Heart left ventricle (tissue), 16 donors: Measurements from ENCODE around the gene NDEL1. TPM values are rescaled to one million over a fixed set of nuclear protein-coding genes. Genes with fewer than 3 reads are reported as not detected.

Experiments used
- ATAC-seq, 4 donors: fragments of 200-7000 bp; cut with Tn5 transposase; one replicate each; pipeline ENCODE4 v1.9.1; 2020 to 2022; ENCODE audit warnings: moderate library complexity in 4 of 4, mild to moderate bottlenecking in 3 of 4, moderate number of reproducible peaks in 1 of 4
- DNase-seq, 5 donors: peaks; one replicate each; pipeline ENCODE4 v3.0.0-alpha.2; 2020
- H3K27ac ChIP-seq, 12 donors: fragments of 200-600 bp; sonication (generic) in 4 of 12; one replicate each; pipeline versions ENCODE4 v1.5.0 to v1.8.0; 2016 to 2022; ENCODE audit warnings: mild to moderate bottlenecking in 2 of 12
- H3K27me3 ChIP-seq, 9 donors: fragments of 200-600 bp; sonication (generic) in 2 of 9; one replicate each; pipeline versions ENCODE4 v1.5.1 to v1.8.0; 2016 to 2022; ENCODE audit warnings: mild to moderate bottlenecking in 3 of 9
- H3K36me3 ChIP-seq, 9 donors: fragments of 200-600 bp; sonication (generic) in 2 of 9; one replicate each; pipeline versions ENCODE4 v1.5.0 to v1.8.0; 2018 to 2022; ENCODE audit warnings: mild to moderate bottlenecking in 2 of 9
- H3K4me1 ChIP-seq, 12 donors: fragments of 200-600 bp; sonication (generic) in 4 of 12; one replicate each; pipeline versions ENCODE4 v1.5.0 to v1.8.0; 2016 to 2022; ENCODE audit warnings: mild to moderate bottlenecking in 3 of 12
- H3K4me3 ChIP-seq, 12 donors: fragments of 200-600 bp; sonication (generic) in 4 of 12; one replicate each; pipeline versions ENCODE4 v1.5.0 to v1.8.0; 2017 to 2022; ENCODE audit warnings: mild to moderate bottlenecking in 9 of 12, moderate library complexity in 4 of 12
- H3K9me3 ChIP-seq, 12 donors: fragments of 200-600 bp; sonication (generic) in 4 of 12; one replicate each; pipeline versions ENCODE4 v1.5.0 to v1.8.0; 2016 to 2022; ENCODE audit warnings: mild to moderate bottlenecking in 1 of 12
- CTCF ChIP-seq, 12 donors: fragments of 200-600 bp; sonication (generic) in 4 of 12; IDR thresholded peaks; one replicate each; pipeline versions ENCODE4 v1.5.0 to v1.8.0; 2018 to 2022; ENCODE audit warnings: antibody characterized with exemption in 12 of 12, mild to moderate bottlenecking in 5 of 12
- POLR2A ChIP-seq, 2 donors: fragments of 450-650 bp; IDR thresholded peaks; one replicate each; pipeline ENCODE4 v1.6.1; 2017; ENCODE audit warnings: antibody characterized with exemption in 2 of 2, mild to moderate bottlenecking in 2 of 2, moderate library complexity in 2 of 2
- WGBS, 4 donors: extraction: QIAGEN DNeasy Blood & Tissue Kit in 2 of 4; methylation state at CpG; one replicate each; pipeline versions ENCODE4 v1.1.5 to v1.1.7; 2013 to 2018; 5-methylcytosine and 5-hydroxymethylcytosine counted together
- intact Hi-C, 10 donors: fragments of 100-400 bp; cut with DNase I; formaldehyde crosslinking; loops; one replicate each; pipeline versions ENCODE4 v1.11.1 to v1.14.2; 2022
- polyA plus RNA-seq, 2 donors: library from polyadenylated mRNA; stranded (reverse); fragments of 200-250 nt; gene quantifications; one replicate each; pipeline ENCODE4 v1.2.3, GENCODE V29; 2013
- total RNA-seq, 9 donors: library from RNA; depleted of rRNA in 2 of 9; stranded (reverse); fragments of >200 nt in 2 of 9; fragmentation: NEBNext Ultra II Directional in 3 of 9; extraction: Animal tissue kit (Norgen Biotek cat#: 25700) in 3 of 9; gene quantifications; one replicate each; pipeline versions ENCODE4 v1.1.0 to v1.2.4, GENCODE V29; 2016 to 2023
- donor health status: ischemic (EF 13 %, LVEDD 7.1; RV severe dilation, severe dysfunction).
- donor health status: healthy with polysubstance abuse.
- donor health status: DM: no; HTN: yes; CAD: no.
- donor health status: DM: no; HTN: no; CAD: no.
- donor health status: ischemic (EF 25% LVEDD 6.9; RV normal size, moderate dysfunction).
- donor health status: ischemic (EF 25% LVEDD 5.7; RV mildly dilated, moderate dysfunction).
- donor health status: healthy.
- donor health status: DM: yes; HTN: yes; CAD: no.
- donor health status: ischemic (EF 35%, LVEDD 5.7; RV mildly dilated, moderate dysfunction).
- donor health status: nonischemic (EF 11% LVEDD 7.7; RV severe dilation, severe dysfunction).
- donor health status: DM: yes; HTN: yes; CAD: no.
- donor health status: PGD.
- donor health status: ischemic (EF 29% LVEDD 5.4; RV normal size, mild dysfunction).
- donor health status: nonischemic (EF 23%, LVEDD 6.1; RV moderate dilation, normal function).

NDEL1 gene
- total and polyA plus RNA-seq, 11 donors: 16.5 to 36.4 (median 25.8) TPM

GRCh38 chr17:8477171-8477570, 41.5 kb downstream of the NDEL1 start:
- no peak for TF ChIP-seq CTCF (IDR thresholded peaks at IDR 0.05)
- no peak for TF ChIP-seq POLR2A (IDR thresholded peaks at IDR 0.05)
- no peak overlapping the region for H3K27ac ChIP-seq
- H3K4me1 ChIP-seq: peaks cover 0 to 16% (median 9%) of the 10 kb centered on the region in 12 donors
- H3K4me3 ChIP-seq: no peak overlapping the region
- 92 to 94% (median 93%) methylated on average over 8 of the region's 8 CpGs for WGBS, 4 donors
- no peaks in the 10 kb centered on the region for H3K9me3 ChIP-seq
- intact Hi-C loops: loop anchor here in 3 of 10 donors (5.0 to 10.0 kb wide), 2 partner anchors 45 to 62 kb away; no protein-coding TSS in a partner anchor
- no peak for DNase-seq
- H3K36me3 ChIP-seq: peaks cover 0 to 99% (median 91%) of the 10 kb centered on the region in 9 donors
- no peak for ATAC-seq
- H3K27me3 ChIP-seq: no peaks in the 10 kb centered on the region

DNA sequence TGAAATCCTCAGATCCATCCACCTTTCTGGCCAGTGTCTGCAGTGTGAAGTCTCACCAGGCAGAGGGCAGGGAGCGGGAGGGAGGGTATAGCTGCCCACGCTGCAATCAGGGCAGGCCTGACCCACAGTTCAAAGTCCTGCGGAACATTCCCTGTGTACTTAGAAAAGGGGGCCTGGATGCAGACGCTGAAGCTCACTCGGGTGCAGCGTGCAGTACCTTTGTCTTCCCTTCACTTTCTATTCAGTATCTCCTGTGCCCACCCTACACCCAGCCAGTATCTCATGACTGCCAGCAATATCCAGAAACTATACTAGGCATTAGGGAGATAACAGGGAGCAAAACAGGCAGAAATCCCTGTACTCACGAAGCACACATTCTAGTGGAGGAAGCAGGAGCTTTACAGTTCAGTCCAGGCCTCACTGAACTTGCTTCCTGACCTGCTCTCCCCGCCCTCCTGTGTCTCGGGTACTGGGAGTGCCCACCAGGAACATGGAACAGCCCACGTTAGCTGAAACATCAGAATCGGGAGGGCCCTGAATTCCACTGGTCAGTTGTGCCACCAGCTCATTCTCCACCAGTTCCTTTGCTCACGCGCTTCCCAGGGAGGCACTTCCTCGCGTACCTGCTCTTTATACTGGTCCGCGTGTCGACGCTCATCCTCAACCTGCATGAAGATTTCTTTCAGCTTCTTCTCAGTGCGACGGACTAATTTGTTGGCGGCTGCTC, 42.2 kb downstream of the NDEL1 start:
- Histone ChIP-seq H3K4me3 (no peak overlapping the region), H3K27me3 (no peaks in the 10 kb centered on the region), H3K9me3 (no peaks in the 10 kb centered on the region), H3K36me3 (peaks cover 0 to 99% (median 98%) of the 10 kb centered on the region in 9 donors), H3K27ac (no peak overlapping the region), H3K4me1 (peaks cover 0 to 16% (median 9%) of the 10 kb centered on the region in 12 donors)
- TF ChIP-seq CTCF (IDR thresholded peaks at IDR 0.05) (no peak), POLR2A (IDR thresholded peaks at IDR 0.05) (no peak)
- ATAC-seq (no peak), DNase-seq (no peak)
- WGBS, 4 donors: 91 to 93% (median 93%) methylated on average over 22 of the region's 22 CpGs
- intact Hi-C loops: loop anchor here in 3 of 10 donors (5.0 to 10.0 kb wide), 2 partner anchors 46 to 63 kb away; no protein-coding TSS in a partner anchor

- H3K27ac ChIP-seq: peak overlapping the region in 7 of 12 donors; percentile 17 to 58 (median 39)
- TF ChIP-seq CTCF (IDR thresholded peaks at IDR 0.05) (no peak), POLR2A (IDR thresholded peaks at IDR 0.05) (no peak)
- no peak overlapping the region for H3K4me3 ChIP-seq
- ATAC-seq (peak in 3 of 4 donors; percentile 65 to 67 (median 66)), DNase-seq (peak in 3 of 5 donors; percentile 43 to 57 (median 56))
- 60 to 71% (median 61%) methylated on average over 10 to 11 of the region's 11 CpGs for WGBS, 4 donors
- no peaks in the 10 kb centered on the region for H3K27me3 ChIP-seq
- intact Hi-C loops: loop anchor here in 3 of 10 donors (5.0 to 10.0 kb wide), 2 partner anchors 47 to 65 kb away; no protein-coding TSS in a partner anchor
- peaks cover 0 to 12% (median 0%) of the 10 kb centered on the region in 12 donors for H3K9me3 ChIP-seq
- H3K4me1 ChIP-seq: peaks cover 0 to 16% (median 9%) of the 10 kb centered on the region in 12 donors
- peaks cover under 1 to 100% (median 95%) of the 10 kb centered on the region in 9 donors for H3K36me3 ChIP-seq
These were observed 43.8 kb downstream of the NDEL1 start for GRCh38 chr17:8479431-8479947.
